ENCODE data around the gene NR5A2.

Gene NR5A2

DNA sequence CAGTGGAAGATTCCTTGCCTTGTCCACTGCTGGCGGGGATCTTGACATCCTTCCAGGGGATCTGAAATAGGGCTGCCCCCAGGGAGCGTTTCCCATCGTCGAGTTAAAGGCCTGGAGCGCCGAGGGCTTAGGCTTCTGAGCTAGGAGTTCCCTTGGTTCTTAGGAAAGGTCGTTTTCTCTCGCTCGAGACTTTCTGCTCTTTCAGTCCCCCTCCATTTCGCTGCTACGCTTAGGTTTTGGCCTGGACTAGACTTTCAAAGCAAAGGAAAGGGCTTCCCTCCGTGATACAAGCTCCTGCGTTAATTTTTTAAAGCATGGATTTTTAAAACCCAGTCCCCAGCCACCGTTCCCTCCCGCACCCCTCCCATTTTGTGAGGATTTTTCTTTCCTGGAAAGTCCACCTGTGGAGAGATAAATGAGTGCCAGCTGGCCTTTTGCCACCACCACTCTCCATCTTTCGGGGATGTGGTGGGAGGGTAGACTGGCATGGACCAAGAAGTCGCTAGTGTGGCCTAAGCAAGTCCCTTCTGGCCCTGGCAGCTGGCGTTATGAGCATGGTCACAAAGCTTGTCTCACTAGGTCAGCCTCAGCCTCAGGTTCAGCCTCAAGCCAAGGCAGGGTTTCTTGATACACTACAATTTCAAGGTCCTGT, 9.2 kb downstream of the NR5A2 start:
- no peak for DNase-seq

GRCh38 chr1:200037501-200037900, 10.0 kb downstream of the NR5A2 start:
- no peak for DNase-seq

DNA sequence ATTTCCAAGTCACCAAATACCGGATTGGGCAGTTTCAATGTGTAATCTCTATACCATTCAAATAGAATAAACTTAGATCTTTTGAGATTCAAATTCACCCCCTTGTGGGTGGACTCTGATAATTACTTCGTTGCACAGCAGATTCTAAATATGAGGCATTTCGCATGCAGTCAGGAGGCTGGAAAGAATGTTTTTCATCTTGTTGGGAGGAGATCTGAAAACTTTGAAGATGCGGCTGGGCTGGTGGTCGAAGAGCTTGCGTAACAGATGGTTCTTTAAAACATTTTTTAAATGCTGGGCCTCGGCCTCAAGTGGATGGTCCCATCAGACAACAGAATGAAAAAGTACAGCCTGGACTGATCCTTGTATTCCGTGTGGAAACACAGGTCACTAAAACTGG, 10.4 kb downstream of the NR5A2 start:
- DNase-seq = no peak

DNA sequence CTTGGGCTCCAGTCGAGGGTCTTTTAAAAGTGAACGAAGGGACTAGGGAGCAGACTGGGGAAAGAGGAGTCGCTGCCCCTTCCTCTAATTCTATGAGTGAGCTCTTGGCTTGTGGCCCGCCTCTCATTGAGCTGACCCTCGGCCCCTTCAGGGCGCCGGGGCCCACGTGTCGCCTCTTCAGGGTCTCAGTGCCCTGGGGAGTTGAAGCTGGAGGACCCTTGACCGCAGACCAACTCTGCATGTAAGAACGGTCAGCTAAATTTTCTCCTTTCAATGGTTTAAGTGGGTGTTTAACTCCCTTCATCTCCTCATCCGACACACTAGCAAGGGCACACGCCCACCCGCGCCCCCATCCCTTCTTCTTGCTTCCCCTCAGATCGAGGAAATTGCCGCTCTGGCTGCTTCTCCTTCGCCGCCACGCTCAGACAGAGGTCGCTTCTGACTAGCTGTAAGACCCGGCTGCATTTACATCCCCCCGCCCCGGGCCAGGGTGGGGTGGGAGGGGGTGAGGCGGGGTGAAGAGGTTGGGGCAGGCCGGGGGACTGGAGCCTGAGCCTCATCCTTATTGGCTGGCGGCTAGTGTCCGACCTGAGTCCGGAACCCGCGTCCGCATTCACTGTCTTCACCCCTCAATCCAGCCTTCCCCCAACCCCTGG, 10.9 kb downstream of the NR5A2 start:
- DNase-seq = no peak

DNA sequence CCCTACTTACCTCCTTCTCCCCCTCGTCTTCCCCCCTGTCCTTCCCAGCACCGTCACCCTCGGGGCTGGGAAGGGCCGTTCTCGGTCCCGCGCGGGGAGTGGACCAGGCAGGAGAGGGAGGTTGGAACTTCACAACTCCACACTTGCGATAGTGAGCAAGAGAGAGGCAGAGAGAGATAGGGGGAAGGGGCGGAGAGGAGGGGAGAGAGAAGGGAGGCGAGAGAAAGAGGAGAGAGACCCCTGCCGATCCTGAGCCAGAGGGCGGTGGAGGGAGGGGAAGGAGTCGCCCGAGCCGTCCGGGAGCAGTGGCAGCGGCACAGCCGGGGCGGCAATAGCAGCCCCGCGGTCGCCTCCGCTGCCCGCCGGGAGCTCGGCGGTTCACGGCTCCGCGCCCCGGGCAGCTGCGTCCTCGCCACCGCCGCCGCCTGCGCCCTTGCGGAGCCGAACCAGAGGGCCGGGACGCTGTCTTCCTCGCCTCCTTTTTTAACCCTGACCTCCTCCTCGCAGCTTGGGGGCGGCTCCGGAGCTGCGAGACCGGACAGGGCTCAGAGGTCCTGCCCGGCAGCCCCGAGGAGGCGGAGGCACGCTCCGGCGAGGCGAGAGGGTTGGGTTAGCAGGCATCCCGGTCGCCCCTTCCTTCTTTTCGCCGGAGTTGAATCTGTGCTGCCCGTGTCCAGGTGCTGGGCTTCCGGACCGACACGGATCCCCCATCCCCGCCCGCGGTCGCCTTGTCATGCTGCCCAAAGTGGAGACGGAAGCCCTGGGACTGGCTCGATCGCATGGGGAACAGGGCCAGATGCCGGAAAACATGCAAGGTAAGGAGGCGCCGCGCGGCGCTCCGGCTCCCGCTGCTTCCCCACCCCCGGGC, 11.7 kb downstream of the NR5A2 start:
- DNase-seq = no peak

- no peak for DNase-seq
Observed at GRCh38 chr1:200039849-200040474, 12.5 kb downstream of the NR5A2 start.

DNA sequence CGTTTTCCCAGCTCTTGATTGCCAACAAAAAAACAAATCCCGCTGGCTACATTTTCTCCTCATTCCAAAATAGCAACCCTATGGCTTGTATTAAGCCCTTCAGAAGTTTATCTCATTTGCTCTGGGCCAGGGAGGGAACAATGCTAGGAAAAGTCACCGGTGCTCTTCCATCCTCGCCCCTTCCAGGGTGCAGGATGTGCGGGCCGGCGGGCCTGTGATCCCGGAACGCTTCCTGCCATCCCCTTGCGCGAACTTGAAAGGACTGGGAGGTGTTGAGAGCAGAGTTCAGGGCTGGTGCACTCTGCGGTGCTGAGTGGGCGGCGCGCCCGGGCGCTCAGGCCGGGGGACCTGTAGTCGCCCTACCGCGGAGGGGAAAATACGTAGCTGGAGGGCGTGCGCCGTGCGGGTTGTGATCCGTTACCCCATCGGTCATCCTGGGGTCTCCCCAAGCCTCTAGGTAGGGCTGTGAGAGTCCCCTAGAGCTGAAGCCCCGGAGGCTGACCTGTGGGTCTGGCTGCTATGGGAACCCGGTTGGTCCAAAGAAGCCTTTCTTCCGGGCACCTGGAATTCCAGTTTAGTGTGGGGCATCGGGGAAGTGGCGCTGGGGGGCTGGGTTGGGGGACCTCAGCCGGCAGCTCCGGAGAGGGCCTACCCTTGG, 13.1 kb downstream of the NR5A2 start:
- no peak for DNase-seq

DNA sequence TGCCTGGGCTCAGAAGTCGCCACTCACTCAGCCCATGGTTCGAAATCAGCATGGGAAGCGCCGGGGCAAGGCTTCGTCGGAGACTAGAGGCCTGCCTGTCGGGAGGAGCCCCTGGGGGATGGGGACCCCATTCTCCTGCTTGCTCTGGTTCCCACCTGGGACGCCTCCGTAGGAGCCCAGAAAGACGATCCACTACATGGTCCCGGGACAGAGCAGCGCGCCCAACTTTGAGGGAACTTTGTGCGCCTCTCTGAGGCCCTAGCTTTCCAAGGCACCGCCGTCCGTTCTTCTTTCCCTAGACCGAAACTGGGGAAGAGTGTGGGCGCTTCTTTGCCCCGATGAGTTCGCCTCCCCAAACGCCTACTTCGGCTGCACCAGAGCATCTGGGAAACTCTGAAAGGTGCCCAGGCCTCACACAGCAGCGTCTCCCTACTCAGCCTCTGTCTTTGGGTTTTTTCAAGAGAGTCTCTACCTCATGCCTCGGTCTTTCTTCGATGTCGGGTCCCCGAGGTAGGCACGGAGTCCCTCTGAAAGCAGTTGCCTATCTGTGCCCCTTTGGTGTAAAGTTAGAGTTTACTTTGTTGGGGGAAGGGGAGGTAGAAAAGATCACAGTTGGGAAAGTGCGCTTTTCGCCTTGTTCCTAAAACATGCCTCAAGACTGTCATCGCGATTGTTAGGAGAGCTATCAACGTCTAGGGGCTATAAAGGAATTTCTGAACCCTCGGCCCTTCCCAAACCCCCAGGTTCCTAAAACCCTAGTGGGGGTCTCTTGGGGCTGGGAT, 14.0 kb downstream of the NR5A2 start:
- no peak for DNase-seq

- DNase-seq = no peak
Observed at GRCh38 chr1:200042119-200042551, 14.6 kb downstream of the NR5A2 start.

DNA sequence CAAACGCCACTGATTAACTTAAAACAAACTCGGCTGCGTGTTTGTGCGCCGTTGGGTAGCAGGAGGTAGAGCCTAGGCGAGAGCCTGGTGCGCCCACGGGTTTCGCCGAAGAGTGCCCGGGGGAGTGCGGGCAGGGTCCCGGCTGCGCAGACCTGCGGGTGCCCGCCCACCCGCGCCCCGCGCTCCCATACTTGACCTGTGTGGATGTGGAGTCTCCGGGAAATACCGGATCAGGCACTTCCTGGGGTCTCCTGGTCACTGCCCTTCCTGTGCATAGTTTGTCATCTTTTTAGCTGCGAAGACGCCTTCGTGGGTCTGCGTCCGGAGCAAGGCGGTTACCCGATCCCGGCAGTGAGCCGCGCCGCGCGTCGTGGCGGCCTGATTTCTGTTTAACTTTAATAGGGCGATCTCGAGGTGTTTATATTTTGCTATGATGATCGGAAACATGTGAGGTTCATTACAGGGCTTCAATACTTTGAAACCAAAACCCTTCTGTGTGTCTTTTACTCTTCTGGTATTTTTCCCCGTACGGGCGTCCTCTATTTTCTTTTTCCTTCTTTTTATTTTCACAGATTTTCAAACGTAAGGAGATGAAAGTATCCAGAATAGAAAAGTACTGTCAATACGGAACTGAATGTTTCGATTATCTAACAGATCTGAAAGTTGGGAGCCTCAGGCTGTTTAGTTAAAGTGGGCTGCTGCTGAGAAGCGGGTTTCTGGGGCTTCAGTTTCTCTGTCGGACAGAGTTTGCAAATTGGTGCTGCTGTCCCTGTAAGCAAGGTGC, 15.2 kb downstream of the NR5A2 start:
- DNase-seq = no peak

- no peak for DNase-seq
Observed at GRCh38 chr1:200043336-200043668, 15.8 kb downstream of the NR5A2 start.

DNA sequence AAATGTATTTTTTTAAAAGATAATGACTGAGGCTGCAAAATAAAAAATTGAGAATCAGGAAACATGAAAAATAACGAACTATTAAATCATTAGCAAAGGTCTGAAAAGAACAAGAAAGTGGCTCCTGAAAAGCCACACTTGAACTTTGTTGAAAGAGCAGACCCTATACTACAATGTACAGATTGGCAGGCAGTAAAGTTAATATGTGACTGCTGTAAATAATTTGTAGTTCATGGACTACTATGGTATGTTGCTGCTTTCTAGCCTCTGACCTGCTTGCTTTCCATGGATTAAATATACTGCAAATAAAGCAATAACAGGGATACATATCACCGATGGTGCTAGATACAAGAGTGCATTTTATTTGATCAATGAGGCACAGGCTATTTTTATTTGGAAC, 18.6 kb downstream of the NR5A2 start:
- DNase-seq = no peak

DNA sequence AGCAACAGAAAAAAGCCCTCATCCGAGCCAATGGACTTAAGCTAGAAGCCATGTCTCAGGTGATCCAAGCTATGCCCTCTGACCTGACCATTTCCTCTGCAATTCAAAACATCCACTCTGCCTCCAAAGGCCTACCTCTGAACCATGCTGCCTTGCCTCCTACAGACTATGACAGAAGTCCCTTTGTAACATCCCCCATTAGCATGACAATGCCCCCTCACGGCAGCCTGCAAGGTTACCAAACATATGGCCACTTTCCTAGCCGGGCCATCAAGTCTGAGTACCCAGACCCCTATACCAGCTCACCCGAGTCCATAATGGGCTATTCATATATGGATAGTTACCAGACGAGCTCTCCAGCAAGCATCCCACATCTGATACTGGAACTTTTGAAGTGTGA, 20.7 kb downstream of the NR5A2 start:
- no peak for DNase-seq

DNA sequence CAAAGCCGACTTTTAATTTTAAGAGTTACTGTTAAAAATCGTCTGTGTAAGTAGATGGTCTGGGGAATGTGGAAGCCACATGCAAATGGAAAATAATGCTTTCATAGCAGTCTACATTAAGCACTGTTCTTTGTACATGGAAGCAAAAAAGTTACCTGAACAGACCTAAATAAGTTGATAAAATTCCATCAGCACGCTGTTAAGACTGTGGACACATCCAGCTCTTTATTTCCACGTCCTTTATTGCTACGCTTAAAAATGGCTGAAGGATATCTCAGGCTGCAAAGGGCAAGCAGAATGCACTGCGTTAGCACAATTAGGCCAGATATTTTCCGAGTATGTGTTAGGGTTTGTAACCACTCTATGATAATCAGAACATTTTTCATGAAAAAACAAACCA, 22.3 kb downstream of the NR5A2 start:
- DNase-seq = no peak

DNA sequence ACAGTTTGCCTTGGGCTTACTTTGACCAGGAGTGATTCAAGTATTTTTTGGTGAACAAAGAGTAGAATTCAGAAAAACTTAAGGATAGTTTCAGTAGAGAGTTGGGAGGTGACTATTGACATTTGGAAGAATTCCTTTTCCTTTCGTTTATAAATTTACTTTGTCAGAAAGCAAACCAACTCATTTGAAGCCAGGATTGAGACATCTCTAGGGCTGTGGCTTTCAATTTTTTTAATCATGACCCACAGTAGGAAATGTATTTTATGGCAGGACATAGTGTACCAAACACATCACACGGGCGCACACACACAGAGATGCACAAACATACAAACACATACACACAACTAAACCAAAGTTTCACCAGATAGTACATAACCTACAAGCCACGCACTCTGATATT, 24.1 kb downstream of the NR5A2 start:
- no peak for DNase-seq

DNA sequence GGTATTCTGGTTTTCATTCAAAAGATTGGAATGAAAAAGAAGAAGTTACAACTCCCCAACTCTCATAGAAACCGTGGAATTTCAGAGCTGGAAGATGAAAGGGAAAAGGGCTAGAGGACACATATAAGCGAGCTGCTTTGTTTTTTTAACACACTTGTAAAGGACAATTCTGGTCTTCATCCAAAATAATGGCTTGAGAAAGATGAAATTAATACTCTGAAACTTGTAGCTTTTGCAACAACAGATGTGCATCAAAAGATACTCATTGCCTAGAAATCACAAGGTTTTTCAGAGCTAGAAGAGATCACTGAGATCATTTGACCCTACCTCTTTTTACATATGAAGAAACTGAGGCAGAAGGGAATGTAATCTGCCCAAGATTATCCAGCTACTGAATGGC, 25.6 kb downstream of the NR5A2 start:
- no peak for DNase-seq

- no peak for DNase-seq
Observed at GRCh38 chr1:200053646-200054045, 26.1 kb downstream of the NR5A2 start.

GRCh38 chr1:200058341-200058740, 30.8 kb downstream of the NR5A2 start:
- no peak for DNase-seq

GRCh38 chr1:200062143-200062542, 34.6 kb downstream of the NR5A2 start:
- no peak for DNase-seq

DNA sequence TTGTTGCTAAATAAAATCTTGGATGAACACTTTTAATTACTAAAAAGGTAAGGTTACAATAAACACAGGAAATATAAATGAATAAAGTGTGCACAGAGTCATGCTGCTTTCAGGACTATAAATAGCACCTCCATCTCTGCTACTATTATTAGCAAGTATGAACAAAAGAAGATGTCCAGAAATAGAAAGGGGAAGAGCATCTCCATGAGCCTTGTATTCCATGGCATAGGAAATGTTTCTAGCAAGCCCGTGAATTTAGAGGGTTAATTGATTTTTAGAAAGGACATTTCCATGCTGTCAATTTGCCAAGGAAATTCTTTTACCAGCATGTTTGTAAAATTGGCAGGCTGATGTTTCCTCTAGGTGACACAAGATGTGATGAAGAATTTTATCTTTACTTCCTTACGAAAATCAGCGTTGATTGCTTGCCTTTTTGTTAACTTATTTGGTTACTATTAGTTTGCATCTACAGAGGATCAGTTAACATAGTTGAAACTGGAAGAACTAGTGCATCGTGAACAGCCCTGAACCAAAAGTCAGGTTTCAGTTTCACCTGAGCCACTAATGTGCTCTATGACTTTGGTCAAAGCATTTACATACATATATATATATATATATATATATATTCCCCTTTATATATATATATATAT, 45.3 kb downstream of the NR5A2 start:
- DNase-seq = no peak

DNA sequence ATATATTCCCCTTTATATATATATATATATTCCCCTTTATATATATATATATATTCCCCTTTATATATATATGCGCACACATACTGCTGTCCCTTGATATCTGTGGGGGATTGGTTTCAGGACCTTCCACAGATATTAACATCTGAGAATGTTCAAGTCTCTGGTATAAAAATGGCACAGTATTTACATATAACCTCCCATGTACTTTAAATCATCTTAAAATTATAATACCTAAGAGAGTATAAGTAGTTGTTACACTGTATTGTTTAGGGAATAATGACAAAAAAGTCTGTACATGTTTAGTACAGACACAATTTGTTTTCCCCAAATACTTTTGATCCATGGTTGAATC, 45.8 kb downstream of the NR5A2 start:
- no peak for DNase-seq

All from activated CD8-positive, alpha-beta memory T cell treated with anti-CD3 and anti-CD28 coated beads, Interleukin-2, amount 50 U/mL, for 4 hours (primary cell).